HL-60 (cell line): ENCODE measurements around the gene FRS3.

ENCODE experiments used
- DNase-seq, 2 experiments: peaks; one replicate each; pipeline ENCODE4 v3.0.0-alpha.2; 2010 to 2020; ENCODE audit warnings: low read depth in 1 of 2, low spot score in 1 of 2
- H3K27ac ChIP-seq: fragments of 250-450 bp; sonication (Bioruptor Pico); replicated peaks from 2 replicates; pipeline ENCODE4 v1.5.1; 2020; ENCODE audit warnings: mild to moderate bottlenecking, moderate library complexity
- H3K27me3 ChIP-seq: fragments of 250-450 bp; sonication (Bioruptor Pico); 2 replicates; pipeline ENCODE4 v1.5.1; 2021; ENCODE audit warnings: mild to moderate bottlenecking, moderate library complexity; ENCODE audit not compliant: insufficient read depth, poor library complexity, severe bottlenecking
- H3K4me3 ChIP-seq: replicated peaks from 2 replicates; pipeline ENCODE4 v1.5.1; 2011; ENCODE audit warnings: mild to moderate bottlenecking, control low read depth, low read length; ENCODE audit not compliant: insufficient read depth
- CTCF ChIP-seq: IDR thresholded peaks from one replicate; pipeline ENCODE4 v1.5.1; 2011; ENCODE audit warnings: low read length, control low read depth, inconsistent platforms; ENCODE audit not compliant: insufficient read depth
- GABPA ChIP-seq: IDR thresholded peaks from 2 replicates; pipeline ENCODE4 v1.6.1; 2012; ENCODE audit warnings: low read depth
- POLR2AphosphoS5 ChIP-seq: IDR thresholded peaks from 2 replicates; pipeline ENCODE4 v1.6.1; 2012; ENCODE audit warnings: low read depth
- REST ChIP-seq: IDR thresholded peaks from 2 replicates; pipeline ENCODE4 v1.6.1; 2012; ENCODE audit warnings: low read depth; ENCODE audit not compliant: insufficient replicate concordance
- SPI1 ChIP-seq: IDR thresholded peaks from 2 replicates; pipeline ENCODE4 v1.6.1; 2012; ENCODE audit warnings: low read depth, mild to moderate bottlenecking, borderline replicate concordance

The FRS3 gene

GRCh38 chr6:41758641-41759035 lies 21.1 kb downstream of the FRS3 start:
- DNase-seq: no peak
- Histone ChIP-seq H3K27me3 (no peaks in the 10 kb centered on the region), H3K27ac (no peak overlapping the region), H3K4me3 (no peak overlapping the region)
- TF ChIP-seq GABPA (no peak), REST (no peak), CTCF (no peak), POLR2AphosphoS5 (no peak), SPI1 (no peak)

GRCh38 chr6:41757931-41758640 lies 21.6 kb downstream of the FRS3 start:
- TF ChIP-seq GABPA: no peak
- no peak for TF ChIP-seq REST
- no peak for TF ChIP-seq CTCF
- TF ChIP-seq SPI1: no peak
- no peak for TF ChIP-seq POLR2AphosphoS5
- no peaks in the 10 kb centered on the region for H3K27me3 ChIP-seq
- H3K27ac ChIP-seq: no peak overlapping the region
- H3K4me3 ChIP-seq: no peak overlapping the region
- no peak for DNase-seq

- no peak overlapping the region for H3K27ac ChIP-seq
- no peak for TF ChIP-seq GABPA
- TF ChIP-seq SPI1: no peak
- no peak for TF ChIP-seq REST
- no peak for TF ChIP-seq POLR2AphosphoS5
- TF ChIP-seq CTCF: no peak
- no peak for DNase-seq
- no peak overlapping the region for H3K4me3 ChIP-seq
- H3K27me3 ChIP-seq: no peaks in the 10 kb centered on the region
Observed at GRCh38 chr6:41757271-41757670, 22.4 kb downstream of the FRS3 start.
